Liver (tissue), 9 donors: ENCODE results near the gene KRTAP26-1. TPM values are rescaled to one million over a fixed set of nuclear protein-coding genes. Genes with fewer than 3 reads are reported as not detected.

Source experiments
- DNase-seq: peaks from one replicate; pipeline ENCODE4 v3.0.0-alpha.2; 2017; ENCODE audit warnings: low spot score
- H3K27ac ChIP-seq, 2 donors: one replicate each; pipeline ENCODE4 v1.7.0; 2013; ENCODE audit warnings: inconsistent platforms in 2 of 2, low read length in 2 of 2, control low read depth in 1 of 2, low read depth in 1 of 2, mild to moderate bottlenecking in 1 of 2
- H3K27me3 ChIP-seq, 4 donors: one replicate each; pipeline versions ENCODE4 v1.6.1 to v1.7.0; 2013; ENCODE audit warnings: low read length in 3 of 4, inconsistent platforms in 1 of 4, mild to moderate bottlenecking in 1 of 4, moderate library complexity in 1 of 4; ENCODE audit not compliant: control insufficient read depth in 4 of 4, insufficient read depth in 4 of 4
- H3K36me3 ChIP-seq, 4 donors: one replicate each; pipeline versions ENCODE4 v1.6.1 to v1.7.0; 2013; ENCODE audit warnings: low read length in 3 of 4, mild to moderate bottlenecking in 3 of 4, low read depth in 1 of 4, moderate library complexity in 1 of 4; ENCODE audit not compliant: control insufficient read depth in 4 of 4, insufficient read depth in 3 of 4
- H3K4me1 ChIP-seq, 4 donors: one replicate each; pipeline versions ENCODE4 v1.6.1 to v1.7.0; 2013; ENCODE audit warnings: low read length in 3 of 4, mild to moderate bottlenecking in 3 of 4, moderate library complexity in 1 of 4; ENCODE audit not compliant: control insufficient read depth in 4 of 4, insufficient read depth in 4 of 4
- H3K4me3 ChIP-seq, 3 donors: one replicate each; pipeline versions ENCODE4 v1.6.1 to v1.7.0; 2013; ENCODE audit warnings: low read length in 3 of 3, control low read depth in 1 of 3, low read depth in 1 of 3, mild to moderate bottlenecking in 1 of 3
- H3K9ac ChIP-seq, 2 donors: one replicate each; pipeline ENCODE4 v1.7.0; 2013; ENCODE audit warnings: low read length in 2 of 2, mild to moderate bottlenecking in 2 of 2, moderate library complexity in 2 of 2, control low read depth in 1 of 2, low read depth in 1 of 2
- H3K9me3 ChIP-seq, 4 donors: one replicate each; pipeline versions ENCODE4 v1.6.1 to v1.7.0; 2013; ENCODE audit warnings: low read length in 3 of 4; ENCODE audit not compliant: control insufficient read depth in 4 of 4
- EGR1 ChIP-seq, 2 donors: IDR thresholded peaks; 2 replicates each; pipeline ENCODE4 v1.6.1; 2016 to 2018; ENCODE audit warnings: antibody characterized with exemption in 2 of 2, low read depth in 2 of 2
- FOXA1 ChIP-seq: IDR thresholded peaks from 2 replicates; pipeline ENCODE4 v1.6.1; 2016; ENCODE audit warnings: antibody characterized with exemption
- FOXA2 ChIP-seq: IDR thresholded peaks from 2 replicates; pipeline ENCODE4 v1.6.1; 2016; ENCODE audit warnings: antibody characterized with exemption
- GABPA ChIP-seq, 2 donors: IDR thresholded peaks in 1 of 2; conservative IDR thresholded peaks in 1 of 2; 2 replicates each; pipeline ENCODE4 v1.6.1; 2016; ENCODE audit warnings: antibody characterized with exemption in 2 of 2, mild to moderate bottlenecking in 1 of 2, moderate library complexity in 1 of 2
- HNF4A ChIP-seq, 2 donors: conservative IDR thresholded peaks; 2 replicates each; pipeline ENCODE4 v1.6.1; 2016; ENCODE audit warnings: antibody characterized with exemption in 2 of 2, mild to moderate bottlenecking in 2 of 2
- HNF4G ChIP-seq: IDR thresholded peaks from 2 replicates; pipeline ENCODE4 v1.6.1; 2016; ENCODE audit warnings: antibody characterized with exemption
- JUND ChIP-seq, 2 donors: IDR thresholded peaks; 2 replicates each; pipeline ENCODE4 v1.6.1; 2016; ENCODE audit warnings: antibody characterized with exemption in 2 of 2
- NR2F2 ChIP-seq: IDR thresholded peaks from 2 replicates; pipeline ENCODE4 v1.6.1; 2016; ENCODE audit warnings: antibody characterized with exemption
- RAD21 ChIP-seq, 2 donors: IDR thresholded peaks; 2 replicates each; pipeline ENCODE4 v1.6.1; 2016; ENCODE audit warnings: antibody characterized with exemption in 2 of 2, mild to moderate bottlenecking in 2 of 2
- RXRA ChIP-seq, 2 donors: IDR thresholded peaks; 2 replicates each; pipeline ENCODE4 v1.6.1; 2017 to 2018; ENCODE audit warnings: antibody characterized with exemption in 2 of 2, mild to moderate bottlenecking in 1 of 2
- SP1 ChIP-seq: IDR thresholded peaks from 2 replicates; pipeline ENCODE4 v1.6.1; 2018; ENCODE audit warnings: antibody characterized with exemption, mild to moderate bottlenecking
- TAF1 ChIP-seq: conservative IDR thresholded peaks from 2 replicates; pipeline ENCODE4 v1.6.1; 2016; ENCODE audit warnings: antibody characterized with exemption, mild to moderate bottlenecking
- YY1 ChIP-seq: IDR thresholded peaks from 2 replicates; pipeline ENCODE4 v1.6.1; 2016; ENCODE audit warnings: antibody characterized with exemption, mild to moderate bottlenecking
- WGBS: extraction: QIAGEN DNeasy Blood & Tissue Kit; methylation state at CpG from one replicate; pipeline ENCODE4 v1.1.7; 2013; 5-methylcytosine and 5-hydroxymethylcytosine counted together
- polyA plus RNA-seq, 2 donors: library from polyadenylated mRNA; stranded (reverse) in 1 of 2; unstranded in 1 of 2; fragments of 200-250 nt in 1 of 2; fragments of >200 nt in 1 of 2; fragmentation: Nextera tagmentation in 1 of 2; extraction: Ambion mirVana in 1 of 2; gene quantifications; one replicate each; pipeline versions ENCODE4 v1.2.1 to v1.2.3, GENCODE V29; 2013 to 2015
- total RNA-seq, 2 donors: library from RNA; depleted of rRNA; stranded (reverse); fragments of >200 nt; gene quantifications; one replicate each; pipeline ENCODE4 v1.2.3, GENCODE V29; 2014
- TF ChIP-seq, protein P1 (sequence below): IDR thresholded peaks from 2 replicates; pipeline ENCODE4 v1.6.1; 2016; ENCODE audit warnings: antibody characterized with exemption, mild to moderate bottlenecking
- TF ChIP-seq, protein P2 (sequence below): fragments of 150-350 bp; IDR thresholded peaks from 2 replicates; pipeline ENCODE4 v1.5.1; 2017; ENCODE audit warnings: improper control_type of control experiment, low read depth, low read length; ENCODE audit not compliant: missing input control
- TF ChIP-seq, protein P3 (sequence below): IDR thresholded peaks from 2 replicates; pipeline ENCODE4 v1.6.1; 2016; ENCODE audit warnings: antibody characterized with exemption
- TF ChIP-seq, protein P4 (sequence below): IDR thresholded peaks from 2 replicates; pipeline ENCODE4 v1.6.1; 2016; ENCODE audit warnings: antibody characterized with exemption
- TF ChIP-seq, protein P5 (sequence below): IDR thresholded peaks from 2 replicates; pipeline ENCODE4 v1.6.1; 2016; ENCODE audit warnings: antibody characterized with exemption
- donor health status: healthy.
- donor health status: healthy.
- donor health status: healthy.
- donor health status: healthy.
- donor health status: healthy.

The KRTAP26-1 gene
- total and polyA plus RNA-seq, 4 donors, result not detected

DNA sequence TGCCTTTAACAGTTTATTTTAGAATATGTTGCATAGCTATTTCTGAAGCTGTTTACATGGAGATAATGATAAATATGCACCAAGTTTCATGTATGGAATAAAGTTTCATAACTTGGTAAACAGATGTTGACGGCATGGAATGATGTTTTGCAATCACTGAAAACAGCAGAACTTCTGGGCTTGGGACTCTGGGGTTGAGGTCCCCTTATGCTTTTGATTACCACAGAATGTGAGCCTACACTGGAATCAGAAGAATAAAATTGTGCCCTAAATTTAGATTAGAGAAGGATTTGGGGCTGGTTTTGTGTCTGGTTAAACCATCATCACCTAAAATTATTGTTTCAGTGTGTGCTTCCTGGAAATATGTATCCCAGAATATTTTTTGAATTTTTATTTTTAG is 48.5 kb downstream of the KRTAP26-1 start:
- H3K9ac ChIP-seq, result no peak overlapping the region
- no peak overlapping the region for H3K27ac ChIP-seq
- 54% methylated on average over 1 of the region's 1 CpG for WGBS
- DNase-seq, result no peak
- H3K9me3 ChIP-seq, result no peaks in the 10 kb centered on the region
- no peaks in the 10 kb centered on the region for H3K36me3 ChIP-seq
- H3K27me3 ChIP-seq, result peaks cover 0 to 6% (median 0%) of the 10 kb centered on the region in 4 donors
- TF ChIP-seq, protein P1, sequence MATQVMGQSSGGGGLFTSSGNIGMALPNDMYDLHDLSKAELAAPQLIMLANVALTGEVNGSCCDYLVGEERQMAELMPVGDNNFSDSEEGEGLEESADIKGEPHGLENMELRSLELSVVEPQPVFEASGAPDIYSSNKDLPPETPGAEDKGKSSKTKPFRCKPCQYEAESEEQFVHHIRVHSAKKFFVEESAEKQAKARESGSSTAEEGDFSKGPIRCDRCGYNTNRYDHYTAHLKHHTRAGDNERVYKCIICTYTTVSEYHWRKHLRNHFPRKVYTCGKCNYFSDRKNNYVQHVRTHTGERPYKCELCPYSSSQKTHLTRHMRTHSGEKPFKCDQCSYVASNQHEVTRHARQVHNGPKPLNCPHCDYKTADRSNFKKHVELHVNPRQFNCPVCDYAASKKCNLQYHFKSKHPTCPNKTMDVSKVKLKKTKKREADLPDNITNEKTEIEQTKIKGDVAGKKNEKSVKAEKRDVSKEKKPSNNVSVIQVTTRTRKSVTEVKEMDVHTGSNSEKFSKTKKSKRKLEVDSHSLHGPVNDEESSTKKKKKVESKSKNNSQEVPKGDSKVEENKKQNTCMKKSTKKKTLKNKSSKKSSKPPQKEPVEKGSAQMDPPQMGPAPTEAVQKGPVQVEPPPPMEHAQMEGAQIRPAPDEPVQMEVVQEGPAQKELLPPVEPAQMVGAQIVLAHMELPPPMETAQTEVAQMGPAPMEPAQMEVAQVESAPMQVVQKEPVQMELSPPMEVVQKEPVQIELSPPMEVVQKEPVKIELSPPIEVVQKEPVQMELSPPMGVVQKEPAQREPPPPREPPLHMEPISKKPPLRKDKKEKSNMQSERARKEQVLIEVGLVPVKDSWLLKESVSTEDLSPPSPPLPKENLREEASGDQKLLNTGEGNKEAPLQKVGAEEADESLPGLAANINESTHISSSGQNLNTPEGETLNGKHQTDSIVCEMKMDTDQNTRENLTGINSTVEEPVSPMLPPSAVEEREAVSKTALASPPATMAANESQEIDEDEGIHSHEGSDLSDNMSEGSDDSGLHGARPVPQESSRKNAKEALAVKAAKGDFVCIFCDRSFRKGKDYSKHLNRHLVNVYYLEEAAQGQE, result no peak
- TF ChIP-seq NR2F2 (no peak), EGR1 (IDR thresholded peaks at IDR 0.05; ENCODE audit: low read depth in 2 of 2) (no peak), SP1 (no peak), TAF1 (no peak), GABPA (IDR thresholded peaks at IDR 0.05 in 1 of 2, conservative IDR thresholded peaks at IDR 0.05 in 1 of 2) (no peak), RAD21 (IDR thresholded peaks at IDR 0.05) (no peak), YY1 (no peak), FOXA2 (no peak), FOXA1 (no peak), HNF4A (conservative IDR thresholded peaks at IDR 0.05) (no peak), RXRA (IDR thresholded peaks at IDR 0.05) (no peak)
- TF ChIP-seq, protein P2, sequence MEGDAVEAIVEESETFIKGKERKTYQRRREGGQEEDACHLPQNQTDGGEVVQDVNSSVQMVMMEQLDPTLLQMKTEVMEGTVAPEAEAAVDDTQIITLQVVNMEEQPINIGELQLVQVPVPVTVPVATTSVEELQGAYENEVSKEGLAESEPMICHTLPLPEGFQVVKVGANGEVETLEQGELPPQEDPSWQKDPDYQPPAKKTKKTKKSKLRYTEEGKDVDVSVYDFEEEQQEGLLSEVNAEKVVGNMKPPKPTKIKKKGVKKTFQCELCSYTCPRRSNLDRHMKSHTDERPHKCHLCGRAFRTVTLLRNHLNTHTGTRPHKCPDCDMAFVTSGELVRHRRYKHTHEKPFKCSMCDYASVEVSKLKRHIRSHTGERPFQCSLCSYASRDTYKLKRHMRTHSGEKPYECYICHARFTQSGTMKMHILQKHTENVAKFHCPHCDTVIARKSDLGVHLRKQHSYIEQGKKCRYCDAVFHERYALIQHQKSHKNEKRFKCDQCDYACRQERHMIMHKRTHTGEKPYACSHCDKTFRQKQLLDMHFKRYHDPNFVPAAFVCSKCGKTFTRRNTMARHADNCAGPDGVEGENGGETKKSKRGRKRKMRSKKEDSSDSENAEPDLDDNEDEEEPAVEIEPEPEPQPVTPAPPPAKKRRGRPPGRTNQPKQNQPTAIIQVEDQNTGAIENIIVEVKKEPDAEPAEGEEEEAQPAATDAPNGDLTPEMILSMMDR, result no peak
- TF ChIP-seq, protein P3, sequence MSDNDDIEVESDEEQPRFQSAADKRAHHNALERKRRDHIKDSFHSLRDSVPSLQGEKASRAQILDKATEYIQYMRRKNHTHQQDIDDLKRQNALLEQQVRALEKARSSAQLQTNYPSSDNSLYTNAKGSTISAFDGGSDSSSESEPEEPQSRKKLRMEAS, result no peak
- TF ChIP-seq, protein P4, sequence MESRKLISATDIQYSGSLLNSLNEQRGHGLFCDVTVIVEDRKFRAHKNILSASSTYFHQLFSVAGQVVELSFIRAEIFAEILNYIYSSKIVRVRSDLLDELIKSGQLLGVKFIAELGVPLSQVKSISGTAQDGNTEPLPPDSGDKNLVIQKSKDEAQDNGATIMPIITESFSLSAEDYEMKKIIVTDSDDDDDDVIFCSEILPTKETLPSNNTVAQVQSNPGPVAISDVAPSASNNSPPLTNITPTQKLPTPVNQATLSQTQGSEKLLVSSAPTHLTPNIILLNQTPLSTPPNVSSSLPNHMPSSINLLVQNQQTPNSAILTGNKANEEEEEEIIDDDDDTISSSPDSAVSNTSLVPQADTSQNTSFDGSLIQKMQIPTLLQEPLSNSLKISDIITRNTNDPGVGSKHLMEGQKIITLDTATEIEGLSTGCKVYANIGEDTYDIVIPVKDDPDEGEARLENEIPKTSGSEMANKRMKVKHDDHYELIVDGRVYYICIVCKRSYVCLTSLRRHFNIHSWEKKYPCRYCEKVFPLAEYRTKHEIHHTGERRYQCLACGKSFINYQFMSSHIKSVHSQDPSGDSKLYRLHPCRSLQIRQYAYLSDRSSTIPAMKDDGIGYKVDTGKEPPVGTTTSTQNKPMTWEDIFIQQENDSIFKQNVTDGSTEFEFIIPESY, result no peak
- H3K4me3 ChIP-seq, result no peak overlapping the region
- H3K4me1 ChIP-seq, result no peaks in the 10 kb centered on the region

DNA sequence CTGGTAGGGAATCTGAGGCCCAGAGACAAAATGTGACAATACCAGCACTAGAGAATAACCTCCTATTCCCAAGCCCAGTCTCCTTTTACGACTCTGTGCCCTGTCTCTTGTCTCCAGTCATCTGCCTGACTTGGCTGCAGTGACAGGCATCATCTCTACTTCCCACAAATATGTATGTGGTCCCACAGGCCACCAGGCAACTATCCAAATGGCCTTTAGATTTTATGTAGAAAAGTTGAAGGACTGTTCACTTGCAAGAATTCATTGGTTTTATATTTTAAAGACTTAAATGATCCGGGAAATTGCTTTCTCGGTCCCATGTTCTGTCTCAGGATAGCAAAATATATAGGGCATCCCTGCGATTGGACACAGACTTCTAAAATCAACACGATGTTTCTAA is 49.0 kb downstream of the KRTAP26-1 start:
- Histone ChIP-seq H3K27ac (no peak overlapping the region), H3K4me3 (no peak overlapping the region), H3K9me3 (no peaks in the 10 kb centered on the region), H3K36me3 (no peaks in the 10 kb centered on the region), H3K4me1 (no peaks in the 10 kb centered on the region), H3K9ac (no peak overlapping the region), H3K27me3 (peaks cover 0 to 6% (median 0%) of the 10 kb centered on the region in 4 donors)
- WGBS, result 66% methylated on average over 5 of the region's 5 CpGs
- DNase-seq, result no peak
- TF ChIP-seq, protein P1, result no peak
- TF ChIP-seq TAF1 (no peak), FOXA2 (no peak), SP1 (no peak), YY1 (no peak), EGR1 (IDR thresholded peaks at IDR 0.05; ENCODE audit: low read depth in 2 of 2) (no peak), JUND (IDR thresholded peaks at IDR 0.05) (no peak), RXRA (IDR thresholded peaks at IDR 0.05) (no peak), HNF4G (no peak), HNF4A (conservative IDR thresholded peaks at IDR 0.05) (no peak), NR2F2 (no peak)
- TF ChIP-seq, protein P3, result no peak
- TF ChIP-seq, protein P4, result no peak
- TF ChIP-seq, protein P5, sequence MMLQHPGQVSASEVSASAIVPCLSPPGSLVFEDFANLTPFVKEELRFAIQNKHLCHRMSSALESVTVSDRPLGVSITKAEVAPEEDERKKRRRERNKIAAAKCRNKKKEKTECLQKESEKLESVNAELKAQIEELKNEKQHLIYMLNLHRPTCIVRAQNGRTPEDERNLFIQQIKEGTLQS, result no peak
